Measurements from ENCODE around the gene ADAMTSL3.

DNA sequence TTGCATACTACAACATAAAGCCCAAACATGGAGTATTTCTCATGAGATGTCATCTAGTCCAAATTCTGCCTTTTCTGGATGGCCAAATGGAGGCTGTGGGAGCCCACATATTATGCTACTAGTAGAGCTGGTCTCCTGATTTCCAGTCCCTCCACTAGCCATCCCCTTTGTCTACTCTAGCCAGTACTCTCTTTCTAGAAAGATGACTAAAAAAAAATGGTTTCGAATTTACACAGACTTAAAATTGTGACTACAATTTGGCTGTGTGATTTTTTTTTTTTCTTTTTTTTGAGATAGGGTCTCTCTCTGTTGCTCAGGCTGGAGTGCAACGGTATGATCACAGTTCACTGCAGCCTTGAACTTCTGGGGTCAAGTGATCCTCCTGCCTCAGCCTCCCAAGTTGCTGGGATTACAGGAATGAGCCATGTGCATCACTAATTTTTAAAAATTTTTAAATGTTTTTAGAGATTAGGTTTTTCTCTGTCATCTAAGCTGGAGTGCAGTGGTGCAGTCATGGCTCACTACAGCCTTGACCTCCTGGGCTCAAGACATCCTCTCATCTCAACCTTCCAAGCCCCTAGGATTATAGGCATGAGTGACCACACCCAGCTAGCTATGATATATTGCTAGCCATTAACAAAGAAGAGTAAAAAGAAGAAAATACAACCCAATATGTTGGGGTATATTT, 273.9 kb downstream of the ADAMTSL3 start:
- TF ChIP-seq CTCF (IDR thresholded peaks at IDR 0.05), result no peak
- TF ChIP-seq POLR2A (IDR thresholded peaks at IDR 0.05), result no peak
- TF ChIP-seq EP300 (IDR thresholded peaks at IDR 0.05), result no peak
